Measurements from ENCODE around the gene CMIP.

Gene CMIP

GRCh38 chr16:81586417-81586816 is 141.8 kb downstream of the CMIP start:
- DNase-seq (ENCODE audit: low read depth), result no peak
- no peak overlapping the region for H3K4me3 ChIP-seq (ENCODE audit: low read depth, low read length)
- no peak for TF ChIP-seq CTCF (IDR thresholded peaks at IDR 0.05; ENCODE audit: insufficient read depth, low read depth, low read length, missing control alignments)

GRCh38 chr16:81586977-81587625 is 142.5 kb downstream of the CMIP start:
- H3K4me3 ChIP-seq (ENCODE audit: low read depth, low read length), result no peak overlapping the region
- TF ChIP-seq CTCF (IDR thresholded peaks at IDR 0.05; ENCODE audit: insufficient read depth, low read depth, low read length, missing control alignments), result no peak
- no peak for DNase-seq (ENCODE audit: low read depth)

GRCh38 chr16:81587626-81588160 is 143.1 kb downstream of the CMIP start:
- DNase-seq (ENCODE audit: low read depth), result no peak
- no peak overlapping the region for H3K4me3 ChIP-seq (ENCODE audit: low read depth, low read length)
- TF ChIP-seq CTCF (IDR thresholded peaks at IDR 0.05; ENCODE audit: insufficient read depth, low read depth, low read length, missing control alignments), result no peak

DNA sequence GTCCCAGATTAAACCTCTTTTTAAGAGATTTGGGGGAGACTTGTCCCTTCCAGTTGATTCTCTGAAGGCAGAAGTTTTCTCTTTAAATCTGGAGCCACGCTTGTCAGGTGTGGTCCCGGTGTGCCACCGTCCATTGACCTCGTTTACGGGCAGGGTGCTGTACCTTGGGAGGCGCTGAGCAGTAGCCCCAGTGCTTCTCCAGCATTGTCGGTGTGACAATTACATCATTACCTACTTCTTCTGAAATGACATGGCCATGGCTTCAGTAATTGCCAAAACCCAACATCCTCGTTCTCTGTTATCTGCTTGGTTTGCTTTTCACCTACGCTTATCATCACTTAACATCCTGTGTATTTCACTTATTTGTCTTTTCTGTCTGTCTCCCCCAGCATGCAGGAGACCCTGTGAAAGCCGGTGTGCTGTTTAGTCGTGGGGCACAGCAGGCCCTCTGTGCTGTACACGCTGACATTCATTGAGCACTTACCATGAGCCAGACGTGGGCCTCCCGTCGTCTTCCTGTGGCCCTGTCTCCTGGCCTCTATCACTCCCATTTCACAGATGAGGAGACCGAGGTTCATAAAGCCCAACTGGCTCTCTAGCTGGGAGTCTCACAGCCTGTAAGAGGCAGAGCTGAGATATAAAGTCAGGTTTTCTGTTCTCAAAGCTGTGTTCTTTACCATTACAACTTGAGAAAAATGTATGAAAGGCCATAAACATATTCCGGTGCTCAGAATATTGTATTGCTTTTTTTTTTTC is 143.9 kb downstream of the CMIP start:
- no peak for TF ChIP-seq CTCF (IDR thresholded peaks at IDR 0.05; ENCODE audit: insufficient read depth, low read depth, low read length, missing control alignments)

DNA sequence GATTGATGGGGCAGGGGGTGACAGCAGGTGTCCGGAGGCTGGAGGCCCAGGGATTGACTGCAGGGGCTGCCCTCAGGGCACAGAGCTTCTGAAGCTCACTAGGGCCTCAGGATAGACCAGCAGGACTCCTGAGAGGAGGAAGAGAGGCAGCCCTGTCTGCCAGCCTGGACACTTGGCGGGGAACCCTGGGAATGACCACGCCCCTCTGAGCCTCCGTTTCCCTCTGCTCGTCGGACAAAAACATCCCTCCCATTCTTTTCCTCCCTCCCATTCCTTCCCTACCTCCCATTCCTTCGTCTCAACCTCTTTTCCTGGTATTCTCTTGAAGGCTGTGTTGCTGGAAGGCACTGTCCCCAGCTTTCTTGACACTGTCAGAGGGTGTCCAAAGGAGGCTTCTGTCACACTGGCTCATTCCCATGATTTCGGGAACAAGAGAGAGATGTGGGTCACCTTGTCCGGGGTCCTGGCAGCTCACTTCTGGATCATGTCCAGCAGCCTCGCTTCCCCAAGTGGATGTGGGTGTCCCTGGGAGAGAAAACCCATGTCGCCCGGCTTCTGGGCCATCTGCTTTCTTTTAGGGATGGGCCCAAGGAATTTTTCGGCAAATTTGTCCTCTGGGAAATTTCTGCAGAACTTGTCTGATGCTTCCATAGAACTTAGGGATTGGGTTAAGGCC is 145.5 kb downstream of the CMIP start:
- no peak overlapping the region for H3K4me3 ChIP-seq (ENCODE audit: low read depth, low read length)
- TF ChIP-seq CTCF (IDR thresholded peaks at IDR 0.05; ENCODE audit: insufficient read depth, low read depth, low read length, missing control alignments), result no peak
- DNase-seq (ENCODE audit: low read depth), result no peak

More for the DNA sequence above, 143.9 kb downstream of the CMIP start:
- DNase-seq (ENCODE audit: low read depth), result no peak
- H3K4me3 ChIP-seq (ENCODE audit: low read depth, low read length), result no peak overlapping the region

GRCh38 chr16:81590714-81591544 is 146.3 kb downstream of the CMIP start:
- no peak for DNase-seq (ENCODE audit: low read depth)
- no peak overlapping the region for H3K4me3 ChIP-seq (ENCODE audit: low read depth, low read length)
- no peak for TF ChIP-seq CTCF (IDR thresholded peaks at IDR 0.05; ENCODE audit: insufficient read depth, low read depth, low read length, missing control alignments)

Measured in GM12865 (cell line).